Neural progenitor cell (in vitro differentiated cells): ENCODE measurements around the gene LYPLA2. TPM values are rescaled to one million over a fixed set of nuclear protein-coding genes. Genes with fewer than 3 reads are reported as not detected.

Experiments used
- DNase-seq: peaks from one replicate; pipeline ENCODE4 v3.0.0-alpha.2; 2016; ENCODE audit warnings: low spot score
- H2AFZ ChIP-seq: fragments of 200-600 bp; sonication (generic); replicated peaks from 2 replicates; pipeline ENCODE4 v1.6.1; 2016; ENCODE audit warnings: antibody characterized with exemption
- H3F3A ChIP-seq: fragments of 200-600 bp; sonication (generic); 2 replicates; pipeline ENCODE4 v1.6.1; 2016; ENCODE audit warnings: antibody characterized with exemption, low read depth
- H3K27ac ChIP-seq: fragments of 200-600 bp; sonication (generic); 2 replicates; pipeline ENCODE4 v1.5.1; 2016; ENCODE audit warnings: mild to moderate bottlenecking
- H3K27me3 ChIP-seq: fragments of 200-600 bp; sonication (generic); 2 replicates; pipeline ENCODE4 v1.6.1; 2016; ENCODE audit warnings: mild to moderate bottlenecking, moderate library complexity
- H3K36me3 ChIP-seq: fragments of 200-600 bp; sonication (generic); 2 replicates; pipeline ENCODE4 v1.5.1; 2016
- H3K4me1 ChIP-seq: fragments of 200-600 bp; sonication (generic); 2 replicates; pipeline ENCODE4 v1.6.1; 2016; ENCODE audit warnings: mixed run types
- H3K4me2 ChIP-seq: fragments of 200-600 bp; sonication (generic); 2 replicates; pipeline ENCODE4 v1.6.1; 2016
- H3K4me3 ChIP-seq: fragments of 200-600 bp; sonication (generic); 2 replicates; pipeline ENCODE4 v1.5.1; 2016
- H3K79me2 ChIP-seq: fragments of 200-600 bp; sonication (generic); 2 replicates; pipeline ENCODE4 v1.6.1; 2016; ENCODE audit warnings: low read depth
- H3K9ac ChIP-seq: fragments of 200-600 bp; sonication (generic); 2 replicates; pipeline ENCODE4 v1.6.1; 2016
- H3K9me3 ChIP-seq: fragments of 200-600 bp; sonication (generic); 2 replicates; pipeline ENCODE4 v1.5.1; 2016; ENCODE audit warnings: low read depth
- H4K20me1 ChIP-seq: fragments of 200-600 bp; sonication (generic); 2 replicates; pipeline ENCODE4 v1.6.1; 2016; ENCODE audit warnings: low read depth
- H3K27ac Mint-ChIP-seq: 3 replicates; pipeline ENCODE4 v1.8.0; 2021; ENCODE audit warnings: mixed read lengths
- H3K27me3 Mint-ChIP-seq: 2 replicates; pipeline ENCODE4 v1.8.0; 2022; ENCODE audit warnings: low read depth, mild to moderate bottlenecking, inconsistent platforms, moderate library complexity, mixed read lengths; ENCODE audit not compliant: insufficient read depth
- H3K36me3 Mint-ChIP-seq: 3 replicates; pipeline ENCODE4 v1.8.0; 2021; ENCODE audit warnings: mixed read lengths
- H3K4me1 Mint-ChIP-seq: 3 replicates; pipeline ENCODE4 v1.8.0; 2021; ENCODE audit warnings: mixed read lengths
- H3K4me3 Mint-ChIP-seq: 3 replicates; pipeline ENCODE4 v1.8.0; 2021; ENCODE audit warnings: mild to moderate bottlenecking, moderate library complexity, mixed read lengths
- H3K9me3 Mint-ChIP-seq: 3 replicates; pipeline ENCODE4 v1.8.0; 2020; ENCODE audit warnings: mixed read lengths
- EZH2 ChIP-seq: fragments of 200-600 bp; sonication (generic); IDR thresholded peaks from 2 replicates; pipeline ENCODE4 v1.6.1; 2017; ENCODE audit warnings: antibody characterized with exemption, mild to moderate bottlenecking, moderate library complexity
- EZH2phosphoT487 ChIP-seq: fragments of 200-600 bp; sonication (generic); IDR thresholded peaks from 2 replicates; pipeline ENCODE4 v1.6.1; 2017; ENCODE audit warnings: antibody characterized with exemption
- total RNA-seq: library from RNA; depleted of rRNA; stranded (reverse); fragments of >200 nt; gene quantifications from 2 replicates; pipeline ENCODE4 v1.2.3, GENCODE V29; 2015; ENCODE audit warnings: low replicate concordance
- TF ChIP-seq, protein P1 (sequence below): fragments of 200-600 bp; sonication (generic); IDR thresholded peaks from 2 replicates; pipeline ENCODE4 v1.5.1; 2017; ENCODE audit warnings: antibody characterized with exemption, mild to moderate bottlenecking

Gene LYPLA2
- total RNA-seq, 1 donor from 2014 or later: 41.8 TPM

GRCh38 chr1:23768733-23769132 lies 22.2 kb upstream of the LYPLA2 start:
- no peak overlapping the region for H3K4me3 Mint-ChIP-seq
- no peaks in the 10 kb centered on the region for H3K9me3 Mint-ChIP-seq
- no peak overlapping the region for H2AFZ ChIP-seq
- peaks cover 5% of the 10 kb centered on the region for H3K36me3 Mint-ChIP-seq
- H3K9ac ChIP-seq: no peak overlapping the region
- no peak overlapping the region for H3K27ac Mint-ChIP-seq
- H3K4me1 ChIP-seq: no peaks in the 10 kb centered on the region
- no peaks in the 10 kb centered on the region for H3K36me3 ChIP-seq
- H3K9me3 ChIP-seq: no peaks in the 10 kb centered on the region
- H3K4me1 Mint-ChIP-seq: no peaks in the 10 kb centered on the region
- H3K79me2 ChIP-seq: no peaks in the 10 kb centered on the region
- H4K20me1 ChIP-seq: peaks cover 2% of the 10 kb centered on the region
- no peaks in the 10 kb centered on the region for H3K27me3 ChIP-seq
- no peak overlapping the region for H3K4me2 ChIP-seq
- no peak for DNase-seq
- no peak overlapping the region for H3K27ac ChIP-seq
- no peaks in the 10 kb centered on the region for H3K27me3 Mint-ChIP-seq
- TF ChIP-seq EZH2 (no peak), EZH2phosphoT487 (no peak)
- TF ChIP-seq, protein P1, sequence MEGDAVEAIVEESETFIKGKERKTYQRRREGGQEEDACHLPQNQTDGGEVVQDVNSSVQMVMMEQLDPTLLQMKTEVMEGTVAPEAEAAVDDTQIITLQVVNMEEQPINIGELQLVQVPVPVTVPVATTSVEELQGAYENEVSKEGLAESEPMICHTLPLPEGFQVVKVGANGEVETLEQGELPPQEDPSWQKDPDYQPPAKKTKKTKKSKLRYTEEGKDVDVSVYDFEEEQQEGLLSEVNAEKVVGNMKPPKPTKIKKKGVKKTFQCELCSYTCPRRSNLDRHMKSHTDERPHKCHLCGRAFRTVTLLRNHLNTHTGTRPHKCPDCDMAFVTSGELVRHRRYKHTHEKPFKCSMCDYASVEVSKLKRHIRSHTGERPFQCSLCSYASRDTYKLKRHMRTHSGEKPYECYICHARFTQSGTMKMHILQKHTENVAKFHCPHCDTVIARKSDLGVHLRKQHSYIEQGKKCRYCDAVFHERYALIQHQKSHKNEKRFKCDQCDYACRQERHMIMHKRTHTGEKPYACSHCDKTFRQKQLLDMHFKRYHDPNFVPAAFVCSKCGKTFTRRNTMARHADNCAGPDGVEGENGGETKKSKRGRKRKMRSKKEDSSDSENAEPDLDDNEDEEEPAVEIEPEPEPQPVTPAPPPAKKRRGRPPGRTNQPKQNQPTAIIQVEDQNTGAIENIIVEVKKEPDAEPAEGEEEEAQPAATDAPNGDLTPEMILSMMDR: no peak
- no peaks in the 10 kb centered on the region for H3F3A ChIP-seq
- no peak overlapping the region for H3K4me3 ChIP-seq

GRCh38 chr1:23772049-23772853 lies 18.7 kb upstream of the LYPLA2 start:
- Mint-ChIP-seq H3K27ac (no peak overlapping the region), H3K9me3 (no peaks in the 10 kb centered on the region), H3K4me1 (peaks cover 5% of the 10 kb centered on the region), H3K4me3 (no peak overlapping the region), H3K27me3 (no peaks in the 10 kb centered on the region), H3K36me3 (peaks cover 3% of the 10 kb centered on the region)
- Histone ChIP-seq H2AFZ (no peak overlapping the region), H3K4me2 (peak overlapping the region; percentile 19), H3K9ac (no peak overlapping the region), H3K27me3 (no peaks in the 10 kb centered on the region), H3K36me3 (no peaks in the 10 kb centered on the region), H3K4me3 (no peak overlapping the region), H3K27ac (no peak overlapping the region), H3K9me3 (no peaks in the 10 kb centered on the region), H3K4me1 (peaks cover 4% of the 10 kb centered on the region), H3K79me2 (peaks cover 12% of the 10 kb centered on the region), H3F3A (peaks cover 11% of the 10 kb centered on the region), H4K20me1 (no peaks in the 10 kb centered on the region)
- peak; percentile 90 for DNase-seq
- no peak for TF ChIP-seq EZH2phosphoT487
- no peak for TF ChIP-seq EZH2
- TF ChIP-seq, protein P1: peak; percentile 83

GRCh38 chr1:23772854-23773242 lies 18.1 kb upstream of the LYPLA2 start:
- Histone ChIP-seq H3K27me3 (no peaks in the 10 kb centered on the region), H3K36me3 (no peaks in the 10 kb centered on the region), H3K4me1 (peaks cover 7% of the 10 kb centered on the region), H3K4me2 (no peak overlapping the region), H3K9me3 (no peaks in the 10 kb centered on the region), H3K4me3 (no peak overlapping the region), H3K27ac (no peak overlapping the region), H3K9ac (no peak overlapping the region), H4K20me1 (no peaks in the 10 kb centered on the region), H3F3A (peaks cover 14% of the 10 kb centered on the region), H3K79me2 (peaks cover 18% of the 10 kb centered on the region), H2AFZ (no peak overlapping the region)
- Mint-ChIP-seq H3K36me3 (no peaks in the 10 kb centered on the region), H3K4me1 (peaks cover 9% of the 10 kb centered on the region), H3K27ac (no peak overlapping the region), H3K27me3 (no peaks in the 10 kb centered on the region), H3K9me3 (no peaks in the 10 kb centered on the region), H3K4me3 (no peak overlapping the region)
- DNase-seq: no peak
- TF ChIP-seq, protein P1: no peak
- TF ChIP-seq EZH2phosphoT487 (no peak), EZH2 (no peak)
